ENCODE measurements around the gene ECHS1. TPM values are rescaled to one million over a fixed set of nuclear protein-coding genes. Genes with fewer than 3 reads are reported as not detected.

ECHS1 gene
- total and polyA plus RNA-seq, 2 of the 8 experiments (the other 6 are each of a cell fraction or from before 2014, with no cell fraction given), result 41.7 to 101 TPM

DNA sequence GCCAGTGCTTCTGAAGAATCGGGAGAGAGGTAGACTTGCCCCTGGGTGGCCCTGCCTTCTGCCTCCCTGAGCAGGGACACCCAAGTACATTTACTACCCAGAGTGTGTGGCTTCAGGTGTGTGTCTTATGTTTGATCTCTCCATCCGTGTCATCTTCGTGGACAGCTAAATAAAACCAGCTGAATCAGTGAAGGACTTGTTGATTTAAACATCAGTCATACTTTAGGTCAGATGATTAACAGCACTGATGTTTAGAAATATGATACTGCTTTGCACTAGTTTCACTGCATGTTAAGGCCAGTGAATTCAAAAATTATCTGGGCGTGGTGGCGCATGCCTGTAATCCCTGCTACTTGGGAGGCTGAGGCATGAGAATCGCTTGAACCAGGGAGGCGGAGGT, 24.8 kb upstream of the ECHS1 start:
- Histone ChIP-seq H2AFZ (ENCODE audit: low read length) (no peak overlapping the region), H3K23me2 (ENCODE audit: low read depth, low read length) (0 out of 2 replicates have a peak, but pooled peaks cover 2% of the 10 kb centered on the region), H3K4me1 (replicated peaks in 1 of 4; ENCODE audit: control insufficient read depth in 3 of 4, insufficient read depth in 4 of 4, low read length in 3 of 4) (peaks cover 0 to 3% (median 0%) of the 10 kb centered on the region in 4 experiments; a peak in 3 of 7 replicates), H3K79me1 (ENCODE audit: low read depth, low read length) (peaks cover 7% of the 10 kb centered on the region), H2BK5ac (ENCODE audit: low read depth, low read length) (no peak overlapping the region), H3K4ac (replicated peaks; ENCODE audit: insufficient read length, low read depth, low read length) (no peak overlapping the region), H2BK20ac (ENCODE audit: low read length) (no peak overlapping the region), H4K8ac (ENCODE audit: extremely low read depth, insufficient read depth, low read length) (no peak overlapping the region), H3K36me3 (ENCODE audit: control insufficient read depth in 2 of 4, insufficient read depth in 4 of 4, low read length in 3 of 4) (peaks cover 8 to 58% (median 31%) of the 10 kb centered on the region in 4 experiments; a peak in 7 of 8 replicates), H2BK15ac (ENCODE audit: low read length) (no peak overlapping the region), H3K56ac (replicated peaks; ENCODE audit: insufficient read length, low read depth, low read length) (no peak overlapping the region), H3K9me3 (ENCODE audit: insufficient read depth in 2 of 2, low read depth in 1 of 2, low read length in 1 of 2) (no peaks in the 10 kb centered on the region), H4K91ac (replicated peaks; ENCODE audit: insufficient read length, low read length) (no peak overlapping the region), H3K23ac (ENCODE audit: insufficient read length) (no peak overlapping the region), H3K4me3 (ENCODE audit: extremely low read depth in 1 of 4, insufficient read depth in 2 of 4, low read depth in 3 of 4, low read length in 4 of 4) (no peak overlapping the region), H2BK120ac (replicated peaks; ENCODE audit: low read depth, low read length) (no peak overlapping the region), H3K4me2 (ENCODE audit: insufficient read depth in 1 of 2, low read depth in 2 of 2, low read length in 2 of 2) (no peak overlapping the region), H2AK5ac (ENCODE audit: low read depth, low read length) (no peak overlapping the region), H4K20me1 (replicated peaks in 1 of 2; ENCODE audit: control insufficient read depth in 1 of 2, insufficient read depth in 2 of 2, low read length in 2 of 2) (peaks cover 0 to 12% of the 10 kb centered on the region in 2 experiments), H3K27me3 (replicated peaks in 1 of 4; ENCODE audit: control insufficient read depth in 3 of 4, extremely low read depth in 1 of 4, insufficient read depth in 3 of 4, low read length in 3 of 4) (no peaks in the 10 kb centered on the region), H3K27ac (ENCODE audit: low read depth, low read length) (no peak overlapping the region), H2BK12ac (ENCODE audit: low read depth, low read length) (no peak overlapping the region), H4K5ac (ENCODE audit: insufficient read length, low read depth, low read length) (no peak overlapping the region), H3K79me2 (ENCODE audit: control insufficient read depth in 1 of 2, insufficient read depth in 2 of 2, low read length in 2 of 2) (peaks cover 0 to 25% of the 10 kb centered on the region in 2 experiments; a peak in 2 of 4 replicates), H3K14ac (ENCODE audit: insufficient read length) (no peak overlapping the region), H3K9ac (replicated peaks in 1 of 4; ENCODE audit: extremely low read depth in 1 of 4, low read depth in 3 of 4, low read length in 3 of 4) (no peak overlapping the region), H3K18ac (ENCODE audit: extremely low read depth, low read length) (no peak overlapping the region)
- POLR2A ChIA-PET (ENCODE audit: partially characterized antibody), result interaction anchor here (1.5 kb wide), 1 partner anchor 22 kb away, joined by 4 read pairs; no protein-coding TSS in a partner anchor
- CTCF ChIA-PET (ENCODE audit: partially characterized antibody), result no interaction called here
- no peak for DNase-seq (ENCODE audit: low read depth in 1 of 2, low spot score in 2 of 2)
- FAIRE-seq, result no peak
- WGBS, 2 experiments (ENCODE audit: extremely low coverage in 1 of 2, insufficient coverage in 1 of 2, insufficient read length in 1 of 2, insufficient replicate concordance in 2 of 2, low coverage in 1 of 2, low lambda C conversion rate in 2 of 2, missing lambda C conversion rate in 1 of 2), result 94% methylated on average over 7 of the region's 7 CpGs; no CpG with 5 or more reads in 1 of the 2 experiments
- TF ChIP-seq EZH2 (IDR thresholded peaks at IDR 0.05; ENCODE audit: low read depth, low read length, severe bottlenecking), result no peak
- no peak for TF ChIP-seq YY1 (IDR thresholded peaks at IDR 0.05; ENCODE audit: low read depth, low read length)
- TF ChIP-seq JUND (IDR thresholded peaks at IDR 0.05; ENCODE audit: low read length), result no peak
- no peak for TF ChIP-seq ZNF274 (IDR thresholded peaks at IDR 0.05; ENCODE audit: borderline replicate concordance, extremely low read depth, low read length)
- no peak for TF ChIP-seq TCF12 (IDR thresholded peaks at IDR 0.05; ENCODE audit: low read depth, low read length)
- no peak for TF ChIP-seq SP1 (IDR thresholded peaks at IDR 0.05; ENCODE audit: low read depth, low read length)
- no peak for TF ChIP-seq TEAD4 (IDR thresholded peaks at IDR 0.05; ENCODE audit: low read depth, low read length)
- no peak for TF ChIP-seq RXRA (IDR thresholded peaks at IDR 0.05; ENCODE audit: insufficient read depth, low read depth, low read length)
- no peak for TF ChIP-seq BCL11A (IDR thresholded peaks at IDR 0.05; ENCODE audit: low read depth in 2 of 2, low read length in 2 of 2)
- TF ChIP-seq HDAC6 (IDR thresholded peaks at IDR 0.05; ENCODE audit: low read depth, low read length), result no peak
- no peak for TF ChIP-seq SP4 (IDR thresholded peaks at IDR 0.05; ENCODE audit: low read length)
- no peak for TF ChIP-seq JUN (IDR thresholded peaks at IDR 0.05; ENCODE audit: low read depth, low read length)
- no peak for TF ChIP-seq KDM1A (IDR thresholded peaks at IDR 0.05; ENCODE audit: borderline replicate concordance, low read length)
- TF ChIP-seq, protein P1, sequence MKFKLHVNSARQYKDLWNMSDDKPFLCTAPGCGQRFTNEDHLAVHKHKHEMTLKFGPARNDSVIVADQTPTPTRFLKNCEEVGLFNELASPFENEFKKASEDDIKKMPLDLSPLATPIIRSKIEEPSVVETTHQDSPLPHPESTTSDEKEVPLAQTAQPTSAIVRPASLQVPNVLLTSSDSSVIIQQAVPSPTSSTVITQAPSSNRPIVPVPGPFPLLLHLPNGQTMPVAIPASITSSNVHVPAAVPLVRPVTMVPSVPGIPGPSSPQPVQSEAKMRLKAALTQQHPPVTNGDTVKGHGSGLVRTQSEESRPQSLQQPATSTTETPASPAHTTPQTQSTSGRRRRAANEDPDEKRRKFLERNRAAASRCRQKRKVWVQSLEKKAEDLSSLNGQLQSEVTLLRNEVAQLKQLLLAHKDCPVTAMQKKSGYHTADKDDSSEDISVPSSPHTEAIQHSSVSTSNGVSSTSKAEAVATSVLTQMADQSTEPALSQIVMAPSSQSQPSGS (IDR thresholded peaks at IDR 0.05; ENCODE audit: low read length), result no peak
